ENCODE results near the gene ADCK2.
A peak's percentile ranks its signal among the peaks of the same experiment; 100 is the strongest.
"Not testable (repeated sequence)": the region's sequence is repeated elsewhere in the genome, so short reads cannot be mapped to it uniquely, and the experiment has no call there.

The ADCK2 gene, protein sequence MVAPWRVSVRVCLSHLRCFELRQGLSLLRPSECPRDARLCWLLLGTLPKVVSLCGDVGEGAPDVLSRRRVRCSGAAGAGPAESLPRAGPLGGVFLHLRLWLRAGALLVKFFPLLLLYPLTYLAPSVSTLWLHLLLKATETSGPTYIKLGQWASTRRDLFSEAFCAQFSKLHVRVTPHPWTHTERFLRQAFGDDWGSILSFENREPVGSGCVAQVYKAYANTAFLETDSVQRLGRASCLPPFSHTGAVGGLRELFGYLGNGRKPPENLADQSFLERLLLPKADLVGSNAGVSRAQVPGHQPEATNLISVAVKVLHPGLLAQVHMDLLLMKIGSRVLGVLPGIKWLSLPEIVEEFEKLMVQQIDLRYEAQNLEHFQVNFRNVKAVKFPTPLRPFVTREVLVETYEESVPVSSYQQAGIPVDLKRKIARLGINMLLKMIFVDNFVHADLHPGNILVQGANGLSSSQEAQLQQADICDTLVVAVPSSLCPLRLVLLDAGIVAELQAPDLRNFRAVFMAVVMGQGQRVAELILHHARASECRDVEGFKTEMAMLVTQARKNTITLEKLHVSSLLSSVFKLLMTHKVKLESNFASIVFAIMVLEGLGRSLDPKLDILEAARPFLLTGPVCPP

DNA sequence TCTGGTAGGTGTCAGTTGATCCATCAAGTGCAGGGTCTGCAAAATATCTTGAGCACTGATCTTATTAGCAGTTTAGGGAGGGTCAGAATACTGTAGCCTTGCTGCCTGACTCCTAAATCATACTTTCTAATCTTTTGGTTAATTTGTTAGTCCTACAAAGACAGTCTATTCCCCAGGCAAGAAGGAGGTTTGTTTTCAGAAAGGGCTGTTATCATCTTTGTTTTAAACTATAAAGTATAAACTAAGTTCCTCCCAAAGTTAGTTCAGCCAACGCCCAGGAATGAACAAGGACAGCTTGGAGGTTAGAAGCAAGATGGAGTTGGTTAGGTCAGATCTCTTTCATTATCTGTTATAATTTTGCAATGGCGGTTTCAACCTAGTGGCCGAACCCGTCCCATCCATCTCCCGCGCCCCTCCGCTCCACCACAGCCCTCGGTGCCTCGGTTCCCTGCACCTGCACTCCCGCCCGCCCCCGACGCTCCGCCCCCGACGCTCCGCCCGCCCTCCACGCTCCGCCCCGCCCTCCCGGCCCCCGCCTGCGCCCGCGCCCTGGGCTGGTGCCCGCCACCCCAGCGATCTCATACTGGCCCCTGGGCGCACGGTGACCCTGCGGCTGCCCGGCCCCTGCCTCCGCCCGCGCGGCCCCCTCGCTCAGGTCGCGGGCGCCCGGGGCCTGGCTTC lies at the start of gene ADCK2:
ADCK2 (plus strand) TSS at position 564 of the 681 bp plus-strand sequence. CDS start 386 bp downstream, outside the sequence.
- DNase-seq (ENCODE audit: low spot score) = peak; percentile 84

- no peak for DNase-seq (ENCODE audit: low spot score)
Observed at GRCh38 chr7:140623980-140624379, 48.8 kb upstream of the ADCK2 start.

DNA sequence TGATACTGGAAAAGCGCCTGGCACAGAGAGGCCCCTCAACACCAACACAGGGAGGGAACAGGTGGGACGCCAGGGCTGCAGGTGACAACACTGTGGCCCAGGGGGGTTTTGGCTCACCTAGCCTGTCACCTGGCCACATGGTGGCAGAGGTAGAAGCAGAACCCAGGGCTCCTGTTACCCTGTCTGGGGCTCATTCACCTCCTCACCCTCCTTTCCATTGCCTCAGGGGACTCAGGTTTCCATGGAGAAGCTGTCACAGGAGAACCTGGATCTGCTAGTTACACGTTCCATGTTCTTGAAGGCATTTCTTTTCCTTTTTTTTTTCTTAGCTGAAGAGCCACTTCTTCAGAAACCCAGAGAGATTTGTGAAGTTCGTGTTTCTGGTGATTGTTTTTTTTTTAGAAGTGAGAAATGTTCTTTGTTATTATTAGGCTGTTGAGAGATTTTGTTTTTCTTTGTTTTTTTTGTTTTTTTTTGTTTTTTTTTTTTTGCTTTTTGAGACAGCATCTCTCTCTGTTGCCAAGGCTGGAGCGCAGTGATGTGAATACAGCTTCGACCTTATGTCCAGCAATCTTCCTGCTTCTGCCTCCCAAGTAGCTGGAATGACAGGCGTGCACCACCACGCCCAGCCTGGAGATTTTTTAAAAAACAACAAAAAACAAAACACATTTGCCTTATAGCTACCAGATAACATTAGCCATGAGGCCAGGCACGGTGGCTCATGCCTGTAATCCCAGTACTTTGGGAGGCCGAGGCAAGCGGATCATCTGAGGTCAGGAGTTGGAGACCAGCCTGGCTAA lies 48.2 kb upstream of the ADCK2 start:
- DNase-seq (ENCODE audit: low spot score) = no peak

GRCh38 chr7:140625192-140625558 lies 47.6 kb upstream of the ADCK2 start:
- DNase-seq (ENCODE audit: low spot score) = not testable (repeated sequence)

DNA sequence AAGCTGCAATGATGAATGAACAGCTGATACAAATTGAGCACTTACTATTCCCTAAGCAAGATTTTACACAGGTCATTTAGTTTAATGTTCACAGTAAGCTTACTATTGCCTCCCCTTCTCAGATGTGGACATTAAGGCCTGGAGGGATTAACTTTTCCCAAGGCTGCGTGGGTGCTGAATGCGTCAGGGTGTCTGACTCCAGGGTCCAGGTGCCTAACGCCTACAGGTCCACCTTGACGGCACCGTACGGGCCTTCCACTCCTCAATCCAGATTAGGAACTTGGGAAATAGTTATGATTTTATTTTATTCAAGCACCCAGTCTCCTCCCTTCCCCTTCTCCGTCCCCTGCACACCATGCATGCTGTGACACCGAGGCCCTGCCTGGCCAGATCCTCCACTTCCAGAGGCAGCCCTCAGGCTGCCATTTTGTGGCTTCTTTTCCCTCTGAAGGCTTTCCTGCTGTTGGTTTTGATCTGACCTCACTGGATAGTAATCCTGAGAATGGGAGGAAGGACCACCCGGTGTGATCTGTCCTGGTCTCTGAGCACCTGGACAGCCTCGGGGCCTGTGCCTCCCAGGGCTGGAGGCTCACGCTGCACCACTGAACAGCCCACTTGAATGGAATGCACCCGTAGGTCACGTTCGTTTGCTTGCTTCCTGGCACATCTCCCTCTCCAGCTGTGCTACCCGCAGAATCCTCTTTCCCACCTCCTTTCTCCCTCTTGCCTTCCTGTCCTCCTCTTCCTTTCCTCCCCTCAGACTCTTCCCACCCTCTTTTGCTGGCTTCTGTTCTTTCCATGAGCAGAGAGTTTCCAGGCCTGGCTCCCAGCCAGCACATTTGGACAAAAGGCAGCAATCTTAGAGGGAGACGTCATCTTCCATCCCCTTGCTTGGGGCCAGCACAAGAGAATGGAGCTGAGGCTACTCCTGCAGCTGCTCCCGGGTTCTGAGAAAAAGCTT lies 46.6 kb upstream of the ADCK2 start:
- DNase-seq (ENCODE audit: low spot score) = no peak

- DNase-seq (ENCODE audit: low spot score) = no peak
Observed at GRCh38 chr7:140631021-140631420, 41.7 kb upstream of the ADCK2 start.

DNA sequence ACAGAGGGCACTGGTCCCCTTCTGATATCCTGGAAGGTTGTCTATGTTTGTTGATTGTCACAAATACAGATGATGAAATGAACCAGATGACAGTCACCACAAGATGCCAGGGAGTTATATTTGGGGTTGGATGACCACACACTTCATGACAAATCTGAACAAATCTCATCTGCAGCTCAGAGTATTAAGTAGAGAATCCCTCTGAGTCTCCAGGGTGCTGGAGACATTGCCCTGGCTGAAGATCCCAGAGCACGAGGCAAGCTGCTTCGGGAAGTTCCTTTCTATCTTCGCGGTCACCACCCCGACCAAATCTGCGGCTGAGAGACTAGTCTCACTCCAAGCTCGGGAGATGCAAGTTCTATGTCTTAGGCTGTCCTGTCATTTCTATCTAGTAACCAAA lies 41.1 kb upstream of the ADCK2 start:
- DNase-seq (ENCODE audit: low spot score) = no peak

DNA sequence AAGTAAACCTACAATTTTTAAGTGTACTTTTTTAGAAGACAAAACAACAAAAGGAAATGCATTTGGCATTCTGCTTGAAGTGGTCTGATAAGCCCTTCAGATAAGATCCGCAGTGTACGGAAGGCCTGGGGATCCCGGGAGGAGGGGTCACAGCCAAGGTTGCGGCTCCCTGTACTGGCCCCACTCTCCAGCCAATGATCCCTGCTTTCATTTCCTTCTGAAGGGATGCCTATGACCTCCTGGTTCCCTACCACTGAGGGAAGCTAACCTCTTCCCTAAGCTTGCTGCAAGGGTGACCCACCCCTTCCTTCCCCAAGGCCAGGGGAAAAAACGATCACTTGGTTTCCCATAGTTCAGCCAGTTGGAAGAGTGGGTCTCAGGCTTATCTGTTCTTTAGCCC lies 37.4 kb upstream of the ADCK2 start:
- no peak for DNase-seq (ENCODE audit: low spot score)

DNA sequence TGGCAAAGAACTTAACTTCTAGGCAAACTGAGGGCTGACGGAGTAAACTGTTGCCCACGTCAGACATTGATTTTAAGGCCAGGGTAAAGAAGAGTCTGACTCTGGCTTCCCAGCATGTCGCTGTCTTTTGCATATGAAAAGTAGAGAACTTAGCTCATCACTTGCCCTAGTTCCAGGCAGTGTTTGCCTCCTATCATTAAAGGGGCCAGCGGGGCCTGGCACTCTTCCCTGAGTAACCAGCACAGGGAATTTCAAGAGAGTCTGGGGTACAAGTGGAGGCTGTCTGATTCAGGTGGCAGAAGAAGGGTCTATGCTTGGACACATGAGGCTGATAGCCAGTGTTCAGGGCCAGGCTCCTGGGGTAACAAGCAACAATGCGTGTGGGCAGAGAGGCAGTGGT lies 36.9 kb upstream of the ADCK2 start:
- DNase-seq (ENCODE audit: low spot score) = no peak

GRCh38 chr7:140637400-140637799 lies 35.3 kb upstream of the ADCK2 start:
- DNase-seq (ENCODE audit: low spot score) = no peak

DNA sequence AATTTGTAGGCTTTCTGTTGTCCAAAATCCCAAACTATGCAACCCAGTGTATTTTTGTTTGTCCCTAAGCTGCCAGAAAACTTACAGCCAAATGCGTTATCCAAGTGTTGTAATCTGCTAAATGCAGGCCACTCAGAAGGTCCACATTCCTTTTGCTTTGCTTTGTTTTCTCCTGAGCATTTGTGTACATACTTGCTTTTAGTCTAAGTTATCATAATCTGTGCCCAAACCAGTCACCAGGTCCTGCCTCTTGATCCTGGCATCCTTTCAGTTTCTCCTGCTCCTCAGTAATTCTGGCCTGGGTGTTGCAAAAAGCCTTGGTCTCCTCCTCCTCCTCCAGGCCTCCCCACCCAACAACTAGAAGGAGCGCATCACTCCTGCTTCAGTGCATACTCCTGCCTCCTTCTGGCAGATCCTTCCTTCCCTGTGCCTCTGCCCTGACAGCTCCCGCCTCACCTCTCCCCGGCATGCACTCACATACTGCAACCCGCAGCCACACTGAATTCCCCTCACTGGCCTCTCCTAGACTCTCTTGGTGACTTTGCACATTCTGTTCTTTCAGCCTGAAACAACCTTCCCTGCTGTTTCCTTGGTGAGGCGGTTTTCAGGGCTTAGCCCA lies 34.5 kb upstream of the ADCK2 start:
- no peak for DNase-seq (ENCODE audit: low spot score)

DNA sequence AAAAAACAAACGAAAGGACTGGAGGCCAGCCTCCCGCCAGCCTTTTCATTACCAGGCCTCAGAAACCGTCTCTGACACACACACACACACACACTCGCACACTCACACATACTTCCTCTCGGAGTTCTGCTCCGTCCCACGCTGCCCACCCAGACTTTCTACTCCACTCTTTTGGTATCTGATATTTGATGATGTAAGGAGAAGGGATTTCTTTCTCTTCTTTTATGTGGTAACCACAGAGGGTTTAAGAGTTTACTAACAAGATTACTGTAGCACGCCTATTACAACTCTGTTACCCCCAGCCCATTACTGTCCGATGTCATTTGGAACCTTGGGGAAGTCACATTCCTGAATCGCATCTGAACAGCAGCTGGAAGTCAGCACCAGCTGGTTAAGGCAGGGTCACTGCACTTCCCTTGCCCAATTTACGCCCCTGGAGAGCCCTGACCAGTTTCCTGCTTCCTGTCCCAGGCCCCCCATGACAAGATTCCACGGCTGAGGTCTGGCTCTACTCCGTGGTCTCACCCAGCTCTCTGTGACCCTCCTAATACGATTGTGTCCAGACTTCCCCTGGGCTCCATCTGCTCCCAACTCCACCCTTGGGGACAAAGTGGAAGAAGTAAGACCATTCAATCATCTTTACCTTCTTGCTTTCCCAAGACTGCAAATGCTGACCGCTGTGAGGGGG lies 33.2 kb upstream of the ADCK2 start:
- DNase-seq (ENCODE audit: low spot score) = no peak

DNA sequence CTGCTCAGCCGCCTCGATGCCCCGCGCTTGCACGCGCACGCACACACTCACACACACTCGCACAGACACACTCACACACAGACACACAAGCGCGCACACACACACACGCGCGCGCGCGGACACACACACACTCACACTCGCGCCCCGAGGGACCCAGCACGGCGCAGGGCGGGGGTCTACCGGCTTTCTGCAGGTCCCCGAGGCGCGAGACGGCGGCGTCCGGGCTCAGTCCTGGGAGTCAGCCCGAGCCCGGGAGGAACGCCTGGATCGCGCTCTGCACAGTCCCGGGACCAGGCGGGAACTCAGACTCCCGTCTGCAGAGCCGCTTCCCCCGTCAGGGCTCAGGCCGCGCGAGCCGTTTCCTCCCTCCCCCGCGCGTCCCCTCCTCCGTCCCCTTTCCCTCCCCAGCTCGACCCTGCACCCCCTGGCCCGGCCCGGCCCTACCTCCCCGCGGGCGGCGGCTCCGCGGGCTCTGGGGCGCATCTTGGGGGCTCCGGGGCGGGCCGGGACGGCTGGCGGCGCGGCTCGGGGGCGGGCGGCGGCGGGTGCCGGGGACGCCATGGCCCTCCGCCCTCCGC lies 32.6 kb upstream of the ADCK2 start:
- no peak for DNase-seq (ENCODE audit: low spot score)

DNA sequence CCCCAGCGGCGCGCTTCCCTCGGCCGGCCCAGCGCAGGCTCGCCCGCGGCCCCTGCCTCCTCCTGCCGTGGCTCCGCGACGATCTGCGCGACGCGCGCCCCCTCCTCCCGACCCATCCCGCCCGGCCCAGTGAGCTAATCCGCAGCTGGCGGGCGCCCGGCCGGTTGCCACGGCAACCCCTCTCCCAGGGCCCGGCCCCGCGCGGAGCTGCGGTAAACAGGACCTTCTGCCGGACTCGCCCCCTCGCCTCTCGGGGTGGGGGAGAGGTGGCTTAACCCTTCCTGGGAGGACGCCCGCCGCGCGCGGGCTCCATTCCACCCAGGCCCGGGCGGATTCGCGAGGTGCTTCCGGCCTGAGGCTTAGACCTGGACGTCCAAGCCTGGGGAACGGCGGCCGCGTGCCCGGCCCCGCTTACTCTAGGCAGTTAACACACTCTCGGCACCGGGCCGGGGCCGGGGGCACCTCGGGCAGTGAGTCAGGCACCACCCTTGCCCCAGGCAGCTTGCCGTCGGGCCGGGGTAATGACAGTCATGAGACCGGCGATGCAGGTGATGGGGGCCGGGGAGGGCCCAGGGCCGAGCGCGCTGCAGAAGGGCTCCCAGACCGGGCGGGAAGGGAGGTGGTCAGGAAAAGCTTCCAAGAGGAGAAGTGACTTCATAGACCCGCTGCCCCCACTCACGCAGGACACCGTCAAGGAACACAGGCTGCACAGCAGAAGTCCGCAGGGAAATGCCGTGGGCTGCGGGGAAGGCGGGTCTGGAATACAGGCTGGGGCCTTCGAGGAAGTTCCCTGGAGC lies 31.8 kb upstream of the ADCK2 start, which contains the start of gene DENND2A:
DENND2A (minus strand) TSS at position 87 of the 797 bp plus-strand sequence. CDS start 38,416 bp downstream, outside the sequence.
- DNase-seq (ENCODE audit: low spot score) = no peak

DNA sequence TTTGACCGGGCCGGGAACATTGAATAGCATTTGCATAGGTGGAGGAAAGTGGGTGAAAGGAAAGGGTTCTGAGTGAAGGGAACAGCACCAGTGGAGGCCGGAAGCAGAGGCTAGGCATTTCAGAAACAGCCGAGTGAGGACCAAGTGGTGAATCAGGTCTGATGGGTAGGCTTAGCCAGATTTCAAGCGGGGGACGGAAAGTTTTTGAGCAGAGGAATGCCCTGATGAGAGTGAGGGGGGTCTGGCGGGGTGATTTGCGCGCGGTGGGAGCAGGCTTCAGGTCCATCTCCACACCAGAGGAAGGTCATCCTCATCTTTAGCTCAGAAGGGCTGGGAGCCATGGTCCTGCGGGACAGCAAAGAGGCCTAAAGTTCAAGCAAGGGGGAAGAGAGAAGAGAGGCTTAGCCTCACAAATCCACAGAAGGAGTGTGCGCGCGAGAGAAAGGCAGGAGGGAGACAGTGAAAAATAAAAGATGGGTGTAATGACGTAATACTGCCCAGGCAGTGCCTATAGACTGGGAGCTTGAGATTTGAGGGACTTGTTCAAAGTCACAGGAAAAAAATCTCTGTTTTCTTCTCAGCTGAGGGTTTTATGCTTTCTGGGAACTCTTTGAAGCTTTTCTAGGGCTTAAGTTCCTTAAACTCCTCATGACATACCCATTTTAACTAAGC lies 31.1 kb upstream of the ADCK2 start:
- DNase-seq (ENCODE audit: low spot score) = no peak

- DNase-seq (ENCODE audit: low spot score) = no peak
Observed at GRCh38 chr7:140643416-140643815, 29.3 kb upstream of the ADCK2 start.

GRCh38 chr7:140644761-140645160 lies 28.0 kb upstream of the ADCK2 start:
- DNase-seq (ENCODE audit: low spot score) = not testable (repeated sequence)

Data from NAMALWA (cell line).